HEK293 (cell line): Measurements from ENCODE around the gene GARIN5B.

ENCODE experiments used
- CTCF ChIA-PET: fragments of 350-600 bp; formaldehyde crosslinking; extraction: SDS; loops from one replicate; lab custom pipeline; 2021; ENCODE audit warnings: antibody characterized with exemption; lab: Yijun Ruan, JAX
- POLR2A ChIA-PET: fragments of 300-600 bp; formaldehyde crosslinking; extraction: SDS; loops from one replicate; lab custom pipeline; 2020; ENCODE audit warnings: antibody characterized with exemption, inconsistent platforms; lab: Yijun Ruan, JAX
- H3K27ac ChIP-seq: fragments of 200-500 bp; sonication (Bioruptor generic); 2 replicates; pipeline ENCODE4 v1.5.1; 2014; ENCODE audit warnings: low read depth, low read length, control low read depth, inconsistent platforms; ENCODE audit errors: extremely low read depth
- H3K36me3 ChIP-seq, 2 experiments: fragments of 200-500 bp in 1 of 2; sonication (Bioruptor generic) in 1 of 2; 1 replicate in 1 of 2; 2 replicates in 1 of 2; pipeline ENCODE4 v1.5.1; 2014 to 2017; ENCODE audit warnings: inconsistent platforms in 2 of 2, low read length in 2 of 2; ENCODE audit not compliant: control insufficient read depth in 2 of 2, insufficient read depth in 1 of 2
- H3K4me1 ChIP-seq: fragments of 200-500 bp; sonication (Bioruptor generic); 2 replicates; pipeline ENCODE4 v1.5.1; 2014; ENCODE audit warnings: mild to moderate bottlenecking, low read length, inconsistent platforms; ENCODE audit not compliant: control insufficient read depth, insufficient read depth
- H3K4me3 ChIP-seq: 2 replicates; pipeline ENCODE4 v1.5.1; 2011; ENCODE audit warnings: low read depth, mild to moderate bottlenecking, control low read depth, low read length, moderate library complexity
- H3K9me3 ChIP-seq: fragments of 200-500 bp; sonication (Bioruptor generic); 2 replicates; pipeline ENCODE4 v1.5.1; 2014; ENCODE audit warnings: low read depth, low read length, inconsistent platforms; ENCODE audit not compliant: control insufficient read depth, insufficient read depth
- EGR2 ChIP-seq: fragments of 450-650 bp; formaldehyde crosslinking; IDR thresholded peaks from 2 replicates; pipeline ENCODE4 v1.5.1; 2016; ENCODE audit warnings: low read depth, missing biosample characterization, missing genetic modification characterization
- FEZF1 ChIP-seq: fragments of 450-650 bp; formaldehyde crosslinking; IDR thresholded peaks from 2 replicates; pipeline ENCODE4 v1.5.1; 2016; ENCODE audit warnings: missing biosample characterization, missing genetic modification characterization
- GFI1B ChIP-seq: fragments of 450-650 bp; formaldehyde crosslinking; IDR thresholded peaks from 2 replicates; pipeline ENCODE4 v1.5.1; 2016; ENCODE audit warnings: missing biosample characterization, missing genetic modification characterization
- HOXD13 ChIP-seq: sonication (generic); formaldehyde crosslinking; IDR thresholded peaks from 2 replicates; pipeline ENCODE4 v1.8.0; 2022; ENCODE audit warnings: missing genetic modification reagents, borderline replicate concordance
- KLF8 ChIP-seq: fragments of 450-650 bp; formaldehyde crosslinking; IDR thresholded peaks from 2 replicates; pipeline ENCODE4 v1.5.1; 2016; ENCODE audit warnings: missing biosample characterization, missing genetic modification characterization
- KLF9 ChIP-seq: fragments of 450-650 bp; formaldehyde crosslinking; IDR thresholded peaks from 2 replicates; pipeline ENCODE4 v1.5.1; 2016; ENCODE audit warnings: missing biosample characterization, missing genetic modification characterization, low read depth
- PRDM1 ChIP-seq: fragments of 450-650 bp; formaldehyde crosslinking; IDR thresholded peaks from 2 replicates; pipeline ENCODE4; 2016; ENCODE audit warnings: missing biosample characterization, missing genetic modification characterization
- PRDM6 ChIP-seq: fragments of 450-650 bp; formaldehyde crosslinking; IDR thresholded peaks from 2 replicates; pipeline ENCODE4 v1.5.1; 2017; ENCODE audit warnings: missing biosample characterization, missing genetic modification characterization
- SCRT2 ChIP-seq: fragments of 450-650 bp; formaldehyde crosslinking; IDR thresholded peaks from 2 replicates; pipeline ENCODE4 v1.5.1; 2016; ENCODE audit warnings: missing biosample characterization, missing genetic modification characterization
- ZBTB1 ChIP-seq: fragments of 450-650 bp; formaldehyde crosslinking; IDR thresholded peaks from 2 replicates; pipeline ENCODE4 v1.5.1; 2016; ENCODE audit warnings: missing biosample characterization, missing genetic modification characterization
- ZBTB44 ChIP-seq: fragments of 450-650 bp; IDR thresholded peaks from 2 replicates; pipeline ENCODE4 v1.5.1; 2018; ENCODE audit warnings: missing biosample characterization, mild to moderate bottlenecking, missing genetic modification characterization
- ZBTB7A ChIP-seq: fragments of 450-650 bp; formaldehyde crosslinking; IDR thresholded peaks from 2 replicates; pipeline ENCODE4 v1.5.1; 2016; ENCODE audit warnings: low read depth, missing biosample characterization, missing genetic modification characterization
- ZFP41 ChIP-seq: fragments of 450-650 bp; formaldehyde crosslinking; IDR thresholded peaks from 2 replicates; pipeline ENCODE4 v1.5.1; 2016; ENCODE audit warnings: missing biosample characterization, missing genetic modification characterization, borderline replicate concordance
- ZNF121 ChIP-seq: fragments of 450-650 bp; formaldehyde crosslinking; IDR thresholded peaks from 2 replicates; pipeline ENCODE4 v1.5.1; 2016; ENCODE audit warnings: missing biosample characterization, missing genetic modification characterization
- ZNF140 ChIP-seq: fragments of 450-650 bp; formaldehyde crosslinking; IDR thresholded peaks from 2 replicates; pipeline ENCODE4 v1.5.1; 2016; ENCODE audit warnings: missing biosample characterization, missing genetic modification characterization
- ZNF19 ChIP-seq: fragments of 450-650 bp; formaldehyde crosslinking; IDR thresholded peaks from 2 replicates; pipeline ENCODE4; 2016; ENCODE audit warnings: missing biosample characterization, missing genetic modification characterization, low read depth
- ZNF354C ChIP-seq: fragments of 450-650 bp; formaldehyde crosslinking; IDR thresholded peaks from 2 replicates; pipeline ENCODE4 v1.5.1; 2016; ENCODE audit warnings: missing biosample characterization, missing genetic modification characterization, low read depth, borderline replicate concordance
- ZNF433 ChIP-seq: fragments of 450-650 bp; formaldehyde crosslinking; IDR thresholded peaks from 2 replicates; pipeline ENCODE4 v1.5.1; 2016; ENCODE audit warnings: missing biosample characterization, missing genetic modification characterization, low read depth
- ZNF530 ChIP-seq: fragments of 450-650 bp; formaldehyde crosslinking; IDR thresholded peaks from 2 replicates; pipeline ENCODE4 v1.5.1; 2016; ENCODE audit warnings: low read depth, missing biosample characterization, missing genetic modification characterization
- ZNF571 ChIP-seq: fragments of 450-650 bp; formaldehyde crosslinking; IDR thresholded peaks from 2 replicates; pipeline ENCODE4 v1.5.0; 2017; ENCODE audit warnings: missing biosample characterization, missing genetic modification characterization
- ZNF596 ChIP-seq: fragments of 450-650 bp; IDR thresholded peaks from 2 replicates; pipeline ENCODE4 v1.5.0; 2018; ENCODE audit warnings: missing biosample characterization, mild to moderate bottlenecking, missing genetic modification characterization, moderate library complexity
- ZNF621 ChIP-seq: fragments of 450-650 bp; formaldehyde crosslinking; IDR thresholded peaks from 2 replicates; pipeline ENCODE4 v1.5.1; 2017; ENCODE audit warnings: missing biosample characterization, missing genetic modification characterization
- ZNF660 ChIP-seq: fragments of 450-650 bp; IDR thresholded peaks from 2 replicates; pipeline ENCODE4 v1.5.1; 2018; ENCODE audit warnings: missing biosample characterization, mild to moderate bottlenecking, missing genetic modification characterization
- ZNF701 ChIP-seq: fragments of 450-650 bp; formaldehyde crosslinking; IDR thresholded peaks from 2 replicates; pipeline ENCODE4 v1.5.1; 2016; ENCODE audit warnings: missing biosample characterization, missing genetic modification characterization
- ZNF704 ChIP-seq: fragments of 450-650 bp; formaldehyde crosslinking; IDR thresholded peaks from 2 replicates; pipeline ENCODE4 v1.5.1; 2016; ENCODE audit warnings: missing biosample characterization, missing genetic modification characterization
- ZNF707 ChIP-seq: fragments of 450-650 bp; formaldehyde crosslinking; IDR thresholded peaks from 2 replicates; pipeline ENCODE4 v1.5.1; 2016; ENCODE audit warnings: missing biosample characterization, missing genetic modification characterization
- ZNF768 ChIP-seq: fragments of 450-650 bp; formaldehyde crosslinking; IDR thresholded peaks from 2 replicates; pipeline ENCODE4 v1.5.1; 2018; ENCODE audit warnings: missing biosample characterization, mild to moderate bottlenecking, missing genetic modification characterization
- ZNF776 ChIP-seq: fragments of 450-650 bp; formaldehyde crosslinking; IDR thresholded peaks from 2 replicates; pipeline ENCODE4 v1.5.0; 2017; ENCODE audit warnings: missing biosample characterization, missing genetic modification characterization, borderline replicate concordance
- ZSCAN4 ChIP-seq: fragments of 450-650 bp; formaldehyde crosslinking; IDR thresholded peaks from 2 replicates; pipeline ENCODE4 v1.5.1; 2017; ENCODE audit warnings: missing biosample characterization, missing genetic modification characterization

Gene GARIN5B

GRCh38 chr19:55391702-55392615 lies 28.9 kb upstream of the GARIN5B start:
- CTCF ChIA-PET = interaction anchor here (0.5 to 3.9 kb wide), 3 partner anchors 63 to 140 kb away, joined by 3 to 14 read pairs (median 4); no protein-coding TSS in a partner anchor
- H3K4me1 ChIP-seq = peaks cover 24% of the 10 kb centered on the region
- peak; percentile 72 for TF ChIP-seq ZNF121
- no peak for TF ChIP-seq ZBTB1 (tag by site-specific recombination)
- TF ChIP-seq, all 188 proteins: peak for 1
- H3K27ac ChIP-seq = no peak overlapping the region
- H3K9me3 ChIP-seq = no peaks in the 10 kb centered on the region
- POLR2A ChIA-PET = interaction anchor here (0.9 to 7.3 kb wide), 9 partner anchors 8 to 112 kb away, joined by 3 to 78 read pairs (median 15); partner anchors contain the start of genes KMT5C and UBE2S
- H3K4me3 ChIP-seq = no peak overlapping the region
- peaks cover 8 to 52% of the 10 kb centered on the region in 2 experiments for H3K36me3 ChIP-seq

GRCh38 chr19:55391191-55391670 lies 28.2 kb upstream of the GARIN5B start:
- Histone ChIP-seq H3K36me3 (peaks cover 8 to 59% of the 10 kb centered on the region in 2 experiments), H3K4me3 (no peak overlapping the region), H3K27ac (no peak overlapping the region), H3K9me3 (no peaks in the 10 kb centered on the region), H3K4me1 (peaks cover 25% of the 10 kb centered on the region)
- POLR2A ChIA-PET = interaction anchor here (0.9 to 7.3 kb wide), 7 partner anchors 9 to 132 kb away, joined by 3 to 78 read pairs (median 15); partner anchors contain the start of genes KMT5C and UBE2S
- TF ChIP-seq SCRT2 (tag by site-specific recombination) (no peak), ZFP41 (tag by site-specific recombination) (no peak), ZNF776 (tag by site-specific recombination) (no peak), ZNF707 (tag by site-specific recombination) (no peak), ZNF660 (no peak), PRDM1 (tag by site-specific recombination) (no peak), ZSCAN4 (tag by site-specific recombination) (no peak), ZNF704 (tag by site-specific recombination) (no peak), HOXD13 (CRISPR knock-in tag) (0 out of 2 replicates have a peak, but pooled peaks have one; percentile 34), ZNF621 (tag by site-specific recombination) (no peak), ZNF140 (tag by site-specific recombination) (peak; percentile 43; the same call in 1 of the 2 replicates), ZNF19 (tag by site-specific recombination) (no peak), ZBTB44 (tag by site-specific recombination) (no peak), ZNF596 (tag by site-specific recombination) (no peak), ZNF530 (no peak), ZNF571 (tag by site-specific recombination) (no peak), FEZF1 (tag by site-specific recombination) (no peak), GFI1B (tag by site-specific recombination) (no peak), ZNF701 (tag by site-specific recombination) (no peak), ZNF433 (tag by site-specific recombination) (no peak), ZBTB7A (tag by site-specific recombination) (no peak), KLF8 (tag by site-specific recombination) (0 out of 2 replicates have a peak, but pooled peaks have one; percentile 8), EGR2 (tag by site-specific recombination) (no peak), ZNF768 (peak; percentile 97), KLF9 (tag by site-specific recombination) (no peak), ZNF354C (tag by site-specific recombination) (no peak), PRDM6 (tag by site-specific recombination) (no peak)
- CTCF ChIA-PET = interaction anchor here (4.4 kb wide), 1 partner anchor 89 kb away, joined by 20 read pairs; no protein-coding TSS in a partner anchor
